Liver (tissue), 9 donors: ENCODE results near the gene EXOC3L1. TPM values are rescaled to one million over a fixed set of nuclear protein-coding genes. Genes with fewer than 3 reads are reported as not detected.

Experiments
- DNase-seq: peaks from one replicate; pipeline ENCODE4 v3.0.0-alpha.2; 2017; ENCODE audit warnings: low spot score
- H3K27ac ChIP-seq, 2 donors: one replicate each; pipeline ENCODE4 v1.7.0; 2013; ENCODE audit warnings: inconsistent platforms in 2 of 2, low read length in 2 of 2, control low read depth in 1 of 2, low read depth in 1 of 2, mild to moderate bottlenecking in 1 of 2
- H3K27me3 ChIP-seq, 4 donors: one replicate each; pipeline versions ENCODE4 v1.6.1 to v1.7.0; 2013; ENCODE audit warnings: low read length in 3 of 4, inconsistent platforms in 1 of 4, mild to moderate bottlenecking in 1 of 4, moderate library complexity in 1 of 4; ENCODE audit not compliant: control insufficient read depth in 4 of 4, insufficient read depth in 4 of 4
- H3K36me3 ChIP-seq, 4 donors: one replicate each; pipeline versions ENCODE4 v1.6.1 to v1.7.0; 2013; ENCODE audit warnings: low read length in 3 of 4, mild to moderate bottlenecking in 3 of 4, low read depth in 1 of 4, moderate library complexity in 1 of 4; ENCODE audit not compliant: control insufficient read depth in 4 of 4, insufficient read depth in 3 of 4
- H3K4me1 ChIP-seq, 4 donors: one replicate each; pipeline versions ENCODE4 v1.6.1 to v1.7.0; 2013; ENCODE audit warnings: low read length in 3 of 4, mild to moderate bottlenecking in 3 of 4, moderate library complexity in 1 of 4; ENCODE audit not compliant: control insufficient read depth in 4 of 4, insufficient read depth in 4 of 4
- H3K4me3 ChIP-seq, 3 donors: one replicate each; pipeline versions ENCODE4 v1.6.1 to v1.7.0; 2013; ENCODE audit warnings: low read length in 3 of 3, control low read depth in 1 of 3, low read depth in 1 of 3, mild to moderate bottlenecking in 1 of 3
- H3K9ac ChIP-seq, 2 donors: one replicate each; pipeline ENCODE4 v1.7.0; 2013; ENCODE audit warnings: low read length in 2 of 2, mild to moderate bottlenecking in 2 of 2, moderate library complexity in 2 of 2, control low read depth in 1 of 2, low read depth in 1 of 2
- H3K9me3 ChIP-seq, 4 donors: one replicate each; pipeline versions ENCODE4 v1.6.1 to v1.7.0; 2013; ENCODE audit warnings: low read length in 3 of 4; ENCODE audit not compliant: control insufficient read depth in 4 of 4
- EGR1 ChIP-seq, 2 donors: IDR thresholded peaks; 2 replicates each; pipeline ENCODE4 v1.6.1; 2016 to 2018; ENCODE audit warnings: antibody characterized with exemption in 2 of 2, low read depth in 2 of 2
- FOXA1 ChIP-seq: IDR thresholded peaks from 2 replicates; pipeline ENCODE4 v1.6.1; 2016; ENCODE audit warnings: antibody characterized with exemption
- FOXA2 ChIP-seq: IDR thresholded peaks from 2 replicates; pipeline ENCODE4 v1.6.1; 2016; ENCODE audit warnings: antibody characterized with exemption
- GABPA ChIP-seq, 2 donors: IDR thresholded peaks in 1 of 2; conservative IDR thresholded peaks in 1 of 2; 2 replicates each; pipeline ENCODE4 v1.6.1; 2016; ENCODE audit warnings: antibody characterized with exemption in 2 of 2, mild to moderate bottlenecking in 1 of 2, moderate library complexity in 1 of 2
- HNF4A ChIP-seq, 2 donors: conservative IDR thresholded peaks; 2 replicates each; pipeline ENCODE4 v1.6.1; 2016; ENCODE audit warnings: antibody characterized with exemption in 2 of 2, mild to moderate bottlenecking in 2 of 2
- HNF4G ChIP-seq: IDR thresholded peaks from 2 replicates; pipeline ENCODE4 v1.6.1; 2016; ENCODE audit warnings: antibody characterized with exemption
- JUND ChIP-seq, 2 donors: IDR thresholded peaks; 2 replicates each; pipeline ENCODE4 v1.6.1; 2016; ENCODE audit warnings: antibody characterized with exemption in 2 of 2
- NR2F2 ChIP-seq: IDR thresholded peaks from 2 replicates; pipeline ENCODE4 v1.6.1; 2016; ENCODE audit warnings: antibody characterized with exemption
- RAD21 ChIP-seq, 2 donors: IDR thresholded peaks; 2 replicates each; pipeline ENCODE4 v1.6.1; 2016; ENCODE audit warnings: antibody characterized with exemption in 2 of 2, mild to moderate bottlenecking in 2 of 2
- RXRA ChIP-seq, 2 donors: IDR thresholded peaks; 2 replicates each; pipeline ENCODE4 v1.6.1; 2017 to 2018; ENCODE audit warnings: antibody characterized with exemption in 2 of 2, mild to moderate bottlenecking in 1 of 2
- SP1 ChIP-seq: IDR thresholded peaks from 2 replicates; pipeline ENCODE4 v1.6.1; 2018; ENCODE audit warnings: antibody characterized with exemption, mild to moderate bottlenecking
- TAF1 ChIP-seq: conservative IDR thresholded peaks from 2 replicates; pipeline ENCODE4 v1.6.1; 2016; ENCODE audit warnings: antibody characterized with exemption, mild to moderate bottlenecking
- YY1 ChIP-seq: IDR thresholded peaks from 2 replicates; pipeline ENCODE4 v1.6.1; 2016; ENCODE audit warnings: antibody characterized with exemption, mild to moderate bottlenecking
- WGBS: extraction: QIAGEN DNeasy Blood & Tissue Kit; methylation state at CpG from one replicate; pipeline ENCODE4 v1.1.7; 2013; 5-methylcytosine and 5-hydroxymethylcytosine counted together
- polyA plus RNA-seq, 2 donors: library from polyadenylated mRNA; stranded (reverse) in 1 of 2; unstranded in 1 of 2; fragments of 200-250 nt in 1 of 2; fragments of >200 nt in 1 of 2; fragmentation: Nextera tagmentation in 1 of 2; extraction: Ambion mirVana in 1 of 2; gene quantifications; one replicate each; pipeline versions ENCODE4 v1.2.1 to v1.2.3, GENCODE V29; 2013 to 2015
- total RNA-seq, 2 donors: library from RNA; depleted of rRNA; stranded (reverse); fragments of >200 nt; gene quantifications; one replicate each; pipeline ENCODE4 v1.2.3, GENCODE V29; 2014
- TF ChIP-seq, protein P1 (sequence below): IDR thresholded peaks from 2 replicates; pipeline ENCODE4 v1.6.1; 2016; ENCODE audit warnings: antibody characterized with exemption, mild to moderate bottlenecking
- TF ChIP-seq, protein P2 (sequence below): IDR thresholded peaks from 2 replicates; pipeline ENCODE4 v1.6.1; 2016; ENCODE audit warnings: antibody characterized with exemption
- TF ChIP-seq, protein P3 (sequence below): fragments of 150-350 bp; IDR thresholded peaks from 2 replicates; pipeline ENCODE4 v1.5.1; 2017; ENCODE audit warnings: improper control_type of control experiment, low read depth, low read length; ENCODE audit not compliant: missing input control
- TF ChIP-seq, protein P4 (sequence below): IDR thresholded peaks from 2 replicates; pipeline ENCODE4 v1.6.1; 2016; ENCODE audit warnings: antibody characterized with exemption
- TF ChIP-seq, protein P5 (sequence below): IDR thresholded peaks from 2 replicates; pipeline ENCODE4 v1.6.1; 2016; ENCODE audit warnings: antibody characterized with exemption
- donor health status: healthy.
- donor health status: healthy.
- donor health status: healthy.
- donor health status: healthy.
- donor health status: healthy.

Gene EXOC3L1
- total and polyA plus RNA-seq, 4 donors: 1.1 to 3.7 (median 2.8) TPM

DNA sequence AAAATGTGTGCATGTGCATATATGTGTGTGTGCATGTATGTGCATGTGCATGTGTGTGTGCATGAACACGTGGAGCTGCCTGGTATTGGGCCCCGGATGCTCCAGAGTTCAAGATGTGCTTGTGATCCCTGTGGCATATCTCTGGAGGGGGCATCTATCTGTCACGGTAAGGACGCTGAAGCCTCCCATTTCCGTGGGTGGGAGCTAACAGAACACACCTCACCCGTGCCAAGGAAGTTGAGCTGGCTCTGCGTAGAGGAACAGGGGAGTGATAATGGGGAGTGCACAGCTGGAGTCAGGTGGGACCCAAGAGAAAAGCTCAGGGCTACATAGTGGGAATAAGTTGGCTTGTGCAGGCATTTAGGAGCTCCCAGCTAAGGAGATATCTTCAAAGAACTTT lies 21.7 kb upstream of the EXOC3L1 start:
- Histone ChIP-seq H3K4me3 (no peak overlapping the region), H3K27ac (no peak overlapping the region), H3K36me3 (no peaks in the 10 kb centered on the region), H3K27me3 (no peaks in the 10 kb centered on the region), H3K9me3 (no peaks in the 10 kb centered on the region), H3K9ac (no peak overlapping the region), H3K4me1 (peaks cover 16 to 40% (median 35%) of the 10 kb centered on the region in 4 donors)
- no peak for DNase-seq
- 95% methylated on average over 7 of the region's 7 CpGs for WGBS
- TF ChIP-seq SP1 (no peak), RAD21 (IDR thresholded peaks at IDR 0.05) (no peak), GABPA (IDR thresholded peaks at IDR 0.05 in 1 of 2, conservative IDR thresholded peaks at IDR 0.05 in 1 of 2) (no peak)
- TF ChIP-seq, protein P1, sequence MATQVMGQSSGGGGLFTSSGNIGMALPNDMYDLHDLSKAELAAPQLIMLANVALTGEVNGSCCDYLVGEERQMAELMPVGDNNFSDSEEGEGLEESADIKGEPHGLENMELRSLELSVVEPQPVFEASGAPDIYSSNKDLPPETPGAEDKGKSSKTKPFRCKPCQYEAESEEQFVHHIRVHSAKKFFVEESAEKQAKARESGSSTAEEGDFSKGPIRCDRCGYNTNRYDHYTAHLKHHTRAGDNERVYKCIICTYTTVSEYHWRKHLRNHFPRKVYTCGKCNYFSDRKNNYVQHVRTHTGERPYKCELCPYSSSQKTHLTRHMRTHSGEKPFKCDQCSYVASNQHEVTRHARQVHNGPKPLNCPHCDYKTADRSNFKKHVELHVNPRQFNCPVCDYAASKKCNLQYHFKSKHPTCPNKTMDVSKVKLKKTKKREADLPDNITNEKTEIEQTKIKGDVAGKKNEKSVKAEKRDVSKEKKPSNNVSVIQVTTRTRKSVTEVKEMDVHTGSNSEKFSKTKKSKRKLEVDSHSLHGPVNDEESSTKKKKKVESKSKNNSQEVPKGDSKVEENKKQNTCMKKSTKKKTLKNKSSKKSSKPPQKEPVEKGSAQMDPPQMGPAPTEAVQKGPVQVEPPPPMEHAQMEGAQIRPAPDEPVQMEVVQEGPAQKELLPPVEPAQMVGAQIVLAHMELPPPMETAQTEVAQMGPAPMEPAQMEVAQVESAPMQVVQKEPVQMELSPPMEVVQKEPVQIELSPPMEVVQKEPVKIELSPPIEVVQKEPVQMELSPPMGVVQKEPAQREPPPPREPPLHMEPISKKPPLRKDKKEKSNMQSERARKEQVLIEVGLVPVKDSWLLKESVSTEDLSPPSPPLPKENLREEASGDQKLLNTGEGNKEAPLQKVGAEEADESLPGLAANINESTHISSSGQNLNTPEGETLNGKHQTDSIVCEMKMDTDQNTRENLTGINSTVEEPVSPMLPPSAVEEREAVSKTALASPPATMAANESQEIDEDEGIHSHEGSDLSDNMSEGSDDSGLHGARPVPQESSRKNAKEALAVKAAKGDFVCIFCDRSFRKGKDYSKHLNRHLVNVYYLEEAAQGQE: no peak

DNA sequence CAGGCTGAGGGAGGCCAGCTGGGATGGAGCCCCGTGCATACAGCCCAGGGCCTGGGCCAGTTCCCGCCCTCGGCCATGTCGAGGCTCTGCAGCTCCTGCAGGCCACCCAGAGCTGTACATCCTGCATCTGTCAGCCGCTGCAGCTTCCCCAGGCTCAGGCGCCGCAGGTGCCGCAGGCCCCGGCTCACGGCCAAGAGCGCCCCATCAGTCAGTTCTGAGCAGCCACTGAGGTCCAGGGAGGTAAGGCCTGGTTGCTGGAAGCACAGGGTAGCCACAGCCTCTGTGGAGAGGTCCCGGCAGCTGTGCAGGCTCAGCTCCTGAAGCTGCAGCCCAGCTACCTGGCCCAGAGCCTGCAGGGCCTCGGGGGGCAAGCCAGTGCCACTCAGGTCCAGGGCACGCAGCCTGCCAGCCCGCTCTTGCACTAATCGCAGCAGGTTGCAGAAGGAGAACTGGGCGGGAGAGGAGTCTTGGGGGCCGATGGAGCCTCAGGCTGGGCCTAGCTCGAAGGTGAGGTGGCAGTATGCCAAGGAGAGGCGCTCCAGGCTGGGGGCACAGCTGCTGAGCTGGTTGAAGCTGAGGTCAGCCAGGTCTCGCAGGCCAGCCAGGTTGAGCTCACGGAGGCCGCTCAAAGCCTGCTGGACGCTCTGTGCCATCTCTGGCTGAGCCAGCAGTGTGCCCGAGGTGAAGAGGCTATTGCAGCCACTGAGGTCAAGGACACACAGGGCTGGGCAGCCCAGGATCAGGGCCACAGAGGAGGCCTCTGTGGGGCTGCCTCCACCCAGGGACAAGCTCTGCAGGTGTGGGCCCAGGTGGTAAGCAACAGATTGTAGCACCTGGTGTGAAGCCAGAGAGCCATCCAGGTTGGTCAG lies 20.4 kb upstream of the EXOC3L1 start:
- H3K36me3 ChIP-seq: no peaks in the 10 kb centered on the region
- no peak overlapping the region for H3K4me3 ChIP-seq
- H3K9me3 ChIP-seq: no peaks in the 10 kb centered on the region
- WGBS: 71% methylated on average over 25 of the region's 25 CpGs
- no peak overlapping the region for H3K27ac ChIP-seq
- no peak overlapping the region for H3K9ac ChIP-seq
- H3K27me3 ChIP-seq: no peaks in the 10 kb centered on the region
- H3K4me1 ChIP-seq: peaks cover 18 to 40% (median 37%) of the 10 kb centered on the region in 4 donors
- TF ChIP-seq NR2F2 (peak; percentile 75), HNF4A (conservative IDR thresholded peaks at IDR 0.05) (peak; percentile 43 to 66), GABPA (IDR thresholded peaks at IDR 0.05 in 1 of 2, conservative IDR thresholded peaks at IDR 0.05 in 1 of 2) (peak in 1 of 2 donors; percentile 55), YY1 (no peak), SP1 (peak; percentile 47), TAF1 (no peak), EGR1 (IDR thresholded peaks at IDR 0.05; ENCODE audit: low read depth in 2 of 2) (no peak), FOXA1 (no peak), HNF4G (no peak), RXRA (IDR thresholded peaks at IDR 0.05) (peak; percentile 85 to 90), FOXA2 (no peak), RAD21 (IDR thresholded peaks at IDR 0.05) (no peak), JUND (IDR thresholded peaks at IDR 0.05) (no peak)
- TF ChIP-seq, protein P2, sequence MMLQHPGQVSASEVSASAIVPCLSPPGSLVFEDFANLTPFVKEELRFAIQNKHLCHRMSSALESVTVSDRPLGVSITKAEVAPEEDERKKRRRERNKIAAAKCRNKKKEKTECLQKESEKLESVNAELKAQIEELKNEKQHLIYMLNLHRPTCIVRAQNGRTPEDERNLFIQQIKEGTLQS: no peak
- TF ChIP-seq, protein P3, sequence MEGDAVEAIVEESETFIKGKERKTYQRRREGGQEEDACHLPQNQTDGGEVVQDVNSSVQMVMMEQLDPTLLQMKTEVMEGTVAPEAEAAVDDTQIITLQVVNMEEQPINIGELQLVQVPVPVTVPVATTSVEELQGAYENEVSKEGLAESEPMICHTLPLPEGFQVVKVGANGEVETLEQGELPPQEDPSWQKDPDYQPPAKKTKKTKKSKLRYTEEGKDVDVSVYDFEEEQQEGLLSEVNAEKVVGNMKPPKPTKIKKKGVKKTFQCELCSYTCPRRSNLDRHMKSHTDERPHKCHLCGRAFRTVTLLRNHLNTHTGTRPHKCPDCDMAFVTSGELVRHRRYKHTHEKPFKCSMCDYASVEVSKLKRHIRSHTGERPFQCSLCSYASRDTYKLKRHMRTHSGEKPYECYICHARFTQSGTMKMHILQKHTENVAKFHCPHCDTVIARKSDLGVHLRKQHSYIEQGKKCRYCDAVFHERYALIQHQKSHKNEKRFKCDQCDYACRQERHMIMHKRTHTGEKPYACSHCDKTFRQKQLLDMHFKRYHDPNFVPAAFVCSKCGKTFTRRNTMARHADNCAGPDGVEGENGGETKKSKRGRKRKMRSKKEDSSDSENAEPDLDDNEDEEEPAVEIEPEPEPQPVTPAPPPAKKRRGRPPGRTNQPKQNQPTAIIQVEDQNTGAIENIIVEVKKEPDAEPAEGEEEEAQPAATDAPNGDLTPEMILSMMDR: peak; percentile 8
- TF ChIP-seq, protein P4, sequence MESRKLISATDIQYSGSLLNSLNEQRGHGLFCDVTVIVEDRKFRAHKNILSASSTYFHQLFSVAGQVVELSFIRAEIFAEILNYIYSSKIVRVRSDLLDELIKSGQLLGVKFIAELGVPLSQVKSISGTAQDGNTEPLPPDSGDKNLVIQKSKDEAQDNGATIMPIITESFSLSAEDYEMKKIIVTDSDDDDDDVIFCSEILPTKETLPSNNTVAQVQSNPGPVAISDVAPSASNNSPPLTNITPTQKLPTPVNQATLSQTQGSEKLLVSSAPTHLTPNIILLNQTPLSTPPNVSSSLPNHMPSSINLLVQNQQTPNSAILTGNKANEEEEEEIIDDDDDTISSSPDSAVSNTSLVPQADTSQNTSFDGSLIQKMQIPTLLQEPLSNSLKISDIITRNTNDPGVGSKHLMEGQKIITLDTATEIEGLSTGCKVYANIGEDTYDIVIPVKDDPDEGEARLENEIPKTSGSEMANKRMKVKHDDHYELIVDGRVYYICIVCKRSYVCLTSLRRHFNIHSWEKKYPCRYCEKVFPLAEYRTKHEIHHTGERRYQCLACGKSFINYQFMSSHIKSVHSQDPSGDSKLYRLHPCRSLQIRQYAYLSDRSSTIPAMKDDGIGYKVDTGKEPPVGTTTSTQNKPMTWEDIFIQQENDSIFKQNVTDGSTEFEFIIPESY: no peak
- TF ChIP-seq, protein P1: no peak
- TF ChIP-seq, protein P5, sequence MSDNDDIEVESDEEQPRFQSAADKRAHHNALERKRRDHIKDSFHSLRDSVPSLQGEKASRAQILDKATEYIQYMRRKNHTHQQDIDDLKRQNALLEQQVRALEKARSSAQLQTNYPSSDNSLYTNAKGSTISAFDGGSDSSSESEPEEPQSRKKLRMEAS: no peak
- DNase-seq: no peak
